ENCODE results near the gene ST3GAL2. TPM values are rescaled to one million over a fixed set of nuclear protein-coding genes. Genes with fewer than 3 reads are reported as not detected.

ST3GAL2 gene
- total RNA-seq, 4 donors from 2014 or later, result 9.6 to 31.7 (median 17.8) TPM

- no peak for TF ChIP-seq CTCF (IDR thresholded peaks at IDR 0.05)
- ATAC-seq (ENCODE audit: low FRiP score) (no peak), DNase-seq (ENCODE audit: low spot score) (no peak)
Observed at GRCh38 chr16:70434484-70435260, 4.2 kb downstream of the ST3GAL2 start.

- DNase-seq (ENCODE audit: low spot score) (no peak), ATAC-seq (ENCODE audit: low FRiP score) (no peak)
- TF ChIP-seq CTCF (IDR thresholded peaks at IDR 0.05), result no peak
Observed at GRCh38 chr16:70433458-70434103, 5.3 kb downstream of the ST3GAL2 start.

GRCh38 chr16:70432723-70433457 is 6.0 kb downstream of the ST3GAL2 start:
- ATAC-seq (ENCODE audit: low FRiP score) (no peak), DNase-seq (ENCODE audit: low spot score) (no peak)
- no peak for TF ChIP-seq CTCF (IDR thresholded peaks at IDR 0.05)

GRCh38 chr16:70432356-70432722 is 6.6 kb downstream of the ST3GAL2 start:
- no peak for ATAC-seq (ENCODE audit: low FRiP score)
- TF ChIP-seq CTCF (IDR thresholded peaks at IDR 0.05), result no peak
- no peak for DNase-seq (ENCODE audit: low spot score)

- no peak for TF ChIP-seq CTCF (IDR thresholded peaks at IDR 0.05)
- ATAC-seq (ENCODE audit: low FRiP score), result no peak
- DNase-seq (ENCODE audit: low spot score), result no peak
Observed at GRCh38 chr16:70430667-70431536, 8.0 kb downstream of the ST3GAL2 start.

- ATAC-seq (ENCODE audit: low FRiP score) (no peak), DNase-seq (ENCODE audit: low spot score) (no peak)
- TF ChIP-seq CTCF (IDR thresholded peaks at IDR 0.05), result no peak
Observed at GRCh38 chr16:70429888-70430666, 8.8 kb downstream of the ST3GAL2 start.
